K562 (cell line): ENCODE results near the gene GLYATL3. TPM values are rescaled to one million over a fixed set of nuclear protein-coding genes. Genes with fewer than 3 reads are reported as not detected.

ENCODE experiments used
- ASH1L ChIP-seq: fragments of 450-650 bp; IDR thresholded peaks from 2 replicates; pipeline ENCODE4 v1.6.1; 2018; ENCODE audit warnings: borderline replicate concordance, mild to moderate bottlenecking, low read depth; ENCODE audit not compliant: partially characterized antibody
- BRCA1 ChIP-seq, 2 experiments: fragments of 450-650 bp in 1 of 2; sonication (generic) in 1 of 2; formaldehyde crosslinking in 1 of 2; IDR thresholded peaks; 2 replicates each; pipeline versions ENCODE4 v1.5.0 to v1.6.1; 2017 to 2020; ENCODE audit warnings: mild to moderate bottlenecking in 1 of 2, missing genetic modification reagents in 1 of 2
- ESRRA ChIP-seq: fragments of 450-650 bp; IDR thresholded peaks from 2 replicates; pipeline ENCODE4 v1.6.1; 2014; ENCODE audit warnings: low read depth, mild to moderate bottlenecking, moderate library complexity, borderline replicate concordance
- GABPB1 ChIP-seq: sonication (generic); formaldehyde crosslinking; IDR thresholded peaks from 2 replicates; pipeline ENCODE4 v1.8.0; 2022; ENCODE audit warnings: mild to moderate bottlenecking, missing genetic modification reagents
- HNRNPK ChIP-seq: fragments of 200-400 bp; formaldehyde crosslinking; IDR thresholded peaks from one replicate; pipeline ENCODE4 v1.6.1; 2018; ENCODE audit warnings: mild to moderate bottlenecking, low read depth, low read length; ENCODE audit not compliant: poor library complexity, severe bottlenecking
- MAFG ChIP-seq: fragments of 450-650 bp; conservative IDR thresholded peaks from 2 replicates; pipeline ENCODE4 v1.6.1; 2016; ENCODE audit warnings: missing genetic modification characterization, missing compliant biosample characterization
- MGA ChIP-seq: fragments of 450-650 bp; IDR thresholded peaks from 2 replicates; pipeline ENCODE4 v1.6.1; 2016; ENCODE audit warnings: mild to moderate bottlenecking, moderate library complexity
- PML ChIP-seq: IDR thresholded peaks from 2 replicates; pipeline ENCODE4 v1.6.1; 2012; ENCODE audit warnings: low read length, inconsistent platforms
- RCOR1 ChIP-seq, 2 experiments: IDR thresholded peaks; 2 replicates each; pipeline ENCODE4 v1.6.1; 2012; ENCODE audit warnings: low read depth in 2 of 2, low read length in 2 of 2, borderline replicate concordance in 1 of 2, improper control_type of control experiment in 1 of 2
- SAFB2 ChIP-seq: fragments of 200-400 bp; formaldehyde crosslinking; IDR thresholded peaks from 2 replicates; pipeline ENCODE4 v1.6.1; 2018; ENCODE audit warnings: borderline replicate concordance, low read length, low read depth, moderate library complexity; ENCODE audit not compliant: severe bottlenecking
- TBP ChIP-seq: optimal IDR thresholded peaks from 2 replicates; pipeline ENCODE3; 2011; ENCODE audit warnings: low read depth, low read length, improper control_type of control experiment
- U2AF1 ChIP-seq: fragments of 200-400 bp; formaldehyde crosslinking; optimal IDR thresholded peaks from 2 replicates; pipeline ENCODE3; 2017; ENCODE audit warnings: mild to moderate bottlenecking, low read depth, low read length, moderate library complexity
- ZBTB1 ChIP-seq: sonication (generic); formaldehyde crosslinking; IDR thresholded peaks from 2 replicates; pipeline ENCODE4 v1.8.1; 2023; ENCODE audit warnings: missing genetic modification reagents, low read depth, mild to moderate bottlenecking, borderline replicate concordance
- ZC3H8 ChIP-seq: fragments of 450-650 bp; IDR thresholded peaks from 2 replicates; pipeline ENCODE4 v1.6.1; 2017
- ZFX ChIP-seq: sonication (generic); formaldehyde crosslinking; IDR thresholded peaks from 2 replicates; pipeline ENCODE4 v1.8.0; 2022; ENCODE audit warnings: mild to moderate bottlenecking, missing genetic modification reagents, moderate library complexity
- ZNF197 ChIP-seq: fragments of 200-800 bp; sonication (Bioruptor generic); IDR thresholded peaks from 2 replicates; pipeline ENCODE4 v1.6.1; 2016; ENCODE audit warnings: low read depth, missing genetic modification characterization, missing compliant biosample characterization
- ZZZ3 ChIP-seq: fragments of 450-650 bp; IDR thresholded peaks from 2 replicates; pipeline ENCODE4 v1.6.1; 2016; ENCODE audit warnings: antibody characterized with exemption, mild to moderate bottlenecking, moderate library complexity
- polyA plus RNA-seq, 8 experiments: library from polyadenylated mRNA; depleted of rRNA in 4 of 8; stranded (reverse) in 5 of 8; unstranded in 3 of 8; fragments of >200 nt; fragmentation: Nextera tagmentation in 2 of 8; fragmentation: Illumina TruSeq in 1 of 8; extraction: Ambion mirVana in 2 of 8; extraction: Trizol in 1 of 8; gene quantifications; 2 replicates each; pipeline versions ENCODE4 v1.2.1 to v1.2.3, GENCODE V29; 2011 to 2014; ENCODE audit warnings: inconsistent platforms in 1 of 8, missing spikeins in 1 of 8
- total RNA-seq, 7 experiments: library from RNA; depleted of rRNA in 6 of 7; stranded (reverse); fragments of >200 nt in 6 of 7; fragmentation: Illumina TruSeq in 2 of 7; extraction: Trizol in 2 of 7; gene quantifications; 2 replicates each; pipeline versions ENCODE4 v1.2.1 to v1.2.3, GENCODE V29; 2011 to 2021; ENCODE audit warnings: low replicate concordance in 1 of 7

Gene GLYATL3
- total and polyA plus RNA-seq, 9 of the 15 experiments (the other 6 are each of a cell fraction or from before 2014, with no cell fraction given): not detected

- TF ChIP-seq HNRNPK: no peak
- TF ChIP-seq ZBTB1 (CRISPR knock-in tag): 0 out of 2 replicates have a peak, but pooled peaks have one; percentile 70
- no peak for TF ChIP-seq U2AF1
- peak; percentile 78 for TF ChIP-seq PML
- TF ChIP-seq ZFX (CRISPR knock-in tag): peak; percentile 86
- no peak for TF ChIP-seq BRCA1 (IDR thresholded peaks at IDR 0.05)
- TF ChIP-seq BRCA1 (CRISPR knock-in tag; IDR thresholded peaks at IDR 0.05): no peak
- TF ChIP-seq ESRRA: peak; percentile 81; the same call in 1 of the 2 replicates
- TF ChIP-seq ASH1L: peak; percentile 81
- no peak for TF ChIP-seq MAFG (tag)
- peak; percentile 91 for TF ChIP-seq GABPB1 (CRISPR knock-in tag)
- peak; percentile 89 for TF ChIP-seq TBP
- TF ChIP-seq ZC3H8: no peak
- no peak for TF ChIP-seq SAFB2
- 0 out of 2 replicates have a peak, but pooled peaks have one; percentile 7 for TF ChIP-seq ZNF197 (CRISPR knock-in tag)
- peak; percentile 87; the same call in 1 of the 2 replicates for TF ChIP-seq ZZZ3
- TF ChIP-seq RCOR1 (IDR thresholded peaks at IDR 0.05; ENCODE audit: borderline replicate concordance in 1 of 2, low read depth in 2 of 2, low read length in 2 of 2): peak in 1 of 2 experiments; percentile 50; a peak in 1 of 4 replicates
- TF ChIP-seq MGA: peak; percentile 37; the same call in 1 of the 2 replicates
Measured at GRCh38 chr6:49462927-49463611, 36.7 kb upstream of the GLYATL3 start, which contains the start of the genes CENPQ and MMUT (continued).
